Measurements from ENCODE around the gene CCDC57.

CCDC57 gene

DNA sequence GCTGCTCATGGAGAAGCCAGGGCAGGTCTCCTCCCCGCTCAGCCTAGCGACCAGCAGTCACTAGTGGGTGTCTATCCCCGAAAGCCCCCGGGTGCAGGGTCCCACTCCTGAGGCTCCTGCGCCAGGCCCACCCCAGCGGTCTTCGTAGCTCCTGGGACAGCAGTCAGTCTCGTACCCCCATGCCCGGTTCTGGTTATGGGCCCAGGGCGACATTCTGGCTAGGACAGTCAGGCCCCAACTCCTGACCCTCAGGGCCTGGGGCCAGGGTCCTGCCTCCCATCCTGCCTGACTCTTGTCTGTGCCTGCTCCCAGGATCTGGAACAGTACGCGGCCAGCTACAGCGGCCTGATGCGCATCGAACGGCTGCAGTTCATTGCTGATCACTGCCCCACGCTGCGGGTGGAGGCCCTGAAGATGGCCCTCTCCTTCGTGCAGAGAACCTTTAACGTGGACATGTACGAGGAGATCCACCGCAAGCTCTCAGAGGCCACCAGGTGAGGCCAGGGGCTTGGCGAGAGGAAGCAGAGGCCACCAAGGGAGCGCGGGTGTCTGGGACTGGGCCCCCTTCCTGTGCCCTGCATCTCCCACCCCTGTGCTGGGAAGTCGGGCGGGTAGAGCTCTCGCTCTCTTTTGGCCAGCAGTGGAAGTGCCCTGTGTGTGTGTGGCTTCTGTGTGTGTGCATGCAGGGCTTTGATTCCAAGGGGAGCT lies 158.9 kb downstream of the CCDC57 start:
- no peaks in the 10 kb centered on the region for H3K9me3 Mint-ChIP-seq
- peaks cover 9% of the 10 kb centered on the region for H3K4me1 Mint-ChIP-seq
- H3K27ac Mint-ChIP-seq: no peak overlapping the region
- TF ChIP-seq CTCF (IDR thresholded peaks at IDR 0.05; ENCODE audit: unreplicated experiment in 3 of 3): no peak
- H3K27me3 Mint-ChIP-seq (ENCODE audit: low read depth): no peaks in the 10 kb centered on the region
- peak overlapping the region; percentile 81 to 87 (median 86) for H3K4me3 Mint-ChIP-seq
- H3K36me3 Mint-ChIP-seq (ENCODE audit: low read depth): peaks cover 8% of the 10 kb centered on the region

DNA sequence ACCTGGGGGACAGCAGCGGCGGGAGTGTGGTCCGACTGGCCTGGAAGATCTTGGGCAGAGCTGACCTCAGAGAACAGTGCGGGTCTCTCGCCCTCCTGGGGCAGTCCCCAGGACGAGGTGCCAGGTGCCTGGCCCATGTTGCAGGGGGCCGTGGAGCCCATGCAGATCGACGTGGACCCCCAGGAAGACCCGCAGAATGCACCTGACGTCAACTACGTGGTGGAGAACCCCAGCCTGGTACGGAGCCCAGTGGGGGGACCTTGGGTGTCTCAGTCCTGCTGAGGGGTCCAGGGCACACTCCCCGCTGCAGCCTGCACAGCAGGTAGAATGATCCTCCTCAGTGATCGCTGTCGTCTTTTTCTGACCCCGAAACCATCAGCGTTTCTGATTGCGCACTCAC lies 159.5 kb downstream of the CCDC57 start:
- Mint-ChIP-seq H3K9me3 (no peaks in the 10 kb centered on the region), H3K36me3 (ENCODE audit: low read depth) (peaks cover 8% of the 10 kb centered on the region), H3K4me1 (peaks cover 9% of the 10 kb centered on the region), H3K4me3 (peak overlapping the region; percentile 81 to 87 (median 86)), H3K27ac (no peak overlapping the region), H3K27me3 (ENCODE audit: low read depth) (no peaks in the 10 kb centered on the region)
- no peak for TF ChIP-seq CTCF (IDR thresholded peaks at IDR 0.05; ENCODE audit: unreplicated experiment in 3 of 3)

- Mint-ChIP-seq H3K4me3 (peak overlapping the region; percentile 81 to 87 (median 86)), H3K27me3 (ENCODE audit: low read depth) (no peaks in the 10 kb centered on the region), H3K27ac (no peak overlapping the region), H3K4me1 (peaks cover 9% of the 10 kb centered on the region), H3K9me3 (no peaks in the 10 kb centered on the region), H3K36me3 (ENCODE audit: low read depth) (peaks cover 5% of the 10 kb centered on the region)
- TF ChIP-seq CTCF (IDR thresholded peaks at IDR 0.05; ENCODE audit: unreplicated experiment in 3 of 3): no peak
Observed at GRCh38 chr17:82052638-82053059, 160.0 kb downstream of the CCDC57 start.

GRCh38 chr17:82051776-82052637 lies 160.6 kb downstream of the CCDC57 start, which contains the start of the genes GPS1 and RFNG:
Gene GPS1 (plus strand): TSS chr17:82051898. CDS start chr17:82051932, 34 bp downstream.
Gene RFNG (minus strand): TSS chr17:82051811. CDS start chr17:82051766, 45 bp downstream.
- Mint-ChIP-seq H3K4me3 (peak within 1 kb of the TSS; percentile 89 to 93 (median 91)), H3K27me3 (ENCODE audit: low read depth) (no peaks in the 10 kb centered on the region), H3K36me3 (ENCODE audit: low read depth) (peaks cover 10% of the 10 kb centered on the region), H3K27ac (peak within 1 kb of the TSS in 1 of 3 experiments; percentile 68), H3K4me1 (peaks cover 9% of the 10 kb centered on the region), H3K9me3 (no peaks in the 10 kb centered on the region)
- no peak for TF ChIP-seq CTCF (IDR thresholded peaks at IDR 0.05; ENCODE audit: unreplicated experiment in 3 of 3)

All from nephron (organoid).